Breast epithelium (tissue), 3 donors: ENCODE measurements around the gene CDCA3.

Experiments used
- POLR2A ChIP-seq: fragments of 450-650 bp; IDR thresholded peaks from one replicate; pipeline ENCODE4 v1.6.1; 2016; ENCODE audit warnings: antibody characterized with exemption, mild to moderate bottlenecking, moderate library complexity
- TF ChIP-seq, protein P1 (sequence below), 3 donors: fragments of 450-650 bp; IDR thresholded peaks; one replicate each; pipeline ENCODE4 v1.5.1; 2016 to 2017; ENCODE audit warnings: antibody characterized with exemption in 3 of 3, mild to moderate bottlenecking in 3 of 3, moderate library complexity in 3 of 3

DNA sequence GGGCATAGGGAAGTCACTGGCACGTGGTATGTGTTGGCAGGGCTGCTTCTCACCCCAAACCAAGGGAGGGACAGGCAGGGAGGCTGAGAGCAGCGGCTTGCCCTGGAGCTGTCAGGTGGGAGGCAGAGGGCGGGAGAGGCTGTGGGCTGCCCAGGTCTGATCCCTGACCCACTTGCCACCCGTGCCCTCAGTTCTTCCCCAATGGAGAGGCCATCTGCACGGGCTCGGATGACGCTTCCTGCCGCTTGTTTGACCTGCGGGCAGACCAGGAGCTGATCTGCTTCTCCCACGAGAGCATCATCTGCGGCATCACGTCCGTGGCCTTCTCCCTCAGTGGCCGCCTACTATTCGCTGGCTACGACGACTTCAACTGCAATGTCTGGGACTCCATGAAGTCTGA lies 5.7 kb downstream of the CDCA3 start:
- TF ChIP-seq, protein P1, sequence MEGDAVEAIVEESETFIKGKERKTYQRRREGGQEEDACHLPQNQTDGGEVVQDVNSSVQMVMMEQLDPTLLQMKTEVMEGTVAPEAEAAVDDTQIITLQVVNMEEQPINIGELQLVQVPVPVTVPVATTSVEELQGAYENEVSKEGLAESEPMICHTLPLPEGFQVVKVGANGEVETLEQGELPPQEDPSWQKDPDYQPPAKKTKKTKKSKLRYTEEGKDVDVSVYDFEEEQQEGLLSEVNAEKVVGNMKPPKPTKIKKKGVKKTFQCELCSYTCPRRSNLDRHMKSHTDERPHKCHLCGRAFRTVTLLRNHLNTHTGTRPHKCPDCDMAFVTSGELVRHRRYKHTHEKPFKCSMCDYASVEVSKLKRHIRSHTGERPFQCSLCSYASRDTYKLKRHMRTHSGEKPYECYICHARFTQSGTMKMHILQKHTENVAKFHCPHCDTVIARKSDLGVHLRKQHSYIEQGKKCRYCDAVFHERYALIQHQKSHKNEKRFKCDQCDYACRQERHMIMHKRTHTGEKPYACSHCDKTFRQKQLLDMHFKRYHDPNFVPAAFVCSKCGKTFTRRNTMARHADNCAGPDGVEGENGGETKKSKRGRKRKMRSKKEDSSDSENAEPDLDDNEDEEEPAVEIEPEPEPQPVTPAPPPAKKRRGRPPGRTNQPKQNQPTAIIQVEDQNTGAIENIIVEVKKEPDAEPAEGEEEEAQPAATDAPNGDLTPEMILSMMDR (IDR thresholded peaks at IDR 0.05), result no peak
- TF ChIP-seq POLR2A, result no peak
